Upper lobe of left lung (tissue), 6 donors: Measurements from ENCODE around the gene COX20. TPM values are rescaled to one million over a fixed set of nuclear protein-coding genes. Genes with fewer than 3 reads are reported as not detected.

ENCODE experiments used
- ATAC-seq, 2 donors: fragments of 200-7000 bp; cut with Tn5 transposase; one replicate each; pipeline ENCODE4 v1.9.1; 2022; ENCODE audit warnings: mild to moderate bottlenecking in 2 of 2, moderate library complexity in 2 of 2; ENCODE audit not compliant: low FRiP score in 2 of 2
- DNase-seq, 2 donors: peaks; one replicate each; pipeline ENCODE4 v3.0.0-alpha.2; 2019 to 2020
- H3K27ac ChIP-seq, 4 donors: fragments of 200-600 bp; sonication (generic); one replicate each; pipeline ENCODE4 v1.5.1; 2016 to 2019
- H3K27me3 ChIP-seq, 4 donors: fragments of 200-600 bp; sonication (generic); one replicate each; pipeline ENCODE4 v1.5.1; 2017 to 2019
- H3K36me3 ChIP-seq, 4 donors: fragments of 200-600 bp; sonication (generic); one replicate each; pipeline ENCODE4 v1.5.1; 2016 to 2019
- H3K4me1 ChIP-seq, 4 donors: fragments of 200-600 bp; sonication (generic); one replicate each; pipeline ENCODE4 v1.5.1; 2018 to 2019
- H3K4me3 ChIP-seq, 4 donors: fragments of 200-600 bp; sonication (generic); one replicate each; pipeline ENCODE4 v1.5.1; 2017 to 2019; ENCODE audit warnings: mild to moderate bottlenecking in 2 of 4, moderate library complexity in 1 of 4
- H3K9me3 ChIP-seq, 4 donors: fragments of 200-600 bp; sonication (generic); one replicate each; pipeline ENCODE4 v1.5.1; 2018 to 2019
- CTCF ChIP-seq, 6 experiments: fragments of 450-650 bp in 4 of 6; fragments of 200-600 bp in 2 of 6; sonication (generic) in 2 of 6; IDR thresholded peaks; one replicate each; pipeline ENCODE4 v1.5.1; 2016 to 2019; ENCODE audit warnings: antibody characterized with exemption in 6 of 6
- EP300 ChIP-seq, 4 donors: sonication (generic); formaldehyde crosslinking; IDR thresholded peaks; one replicate each; pipeline ENCODE4 v1.5.1; 2017; ENCODE audit warnings: antibody characterized with exemption in 4 of 4, control low read depth in 2 of 4
- POLR2A ChIP-seq, 4 donors: fragments of 450-650 bp; IDR thresholded peaks; one replicate each; pipeline ENCODE4 v1.5.1; 2016 to 2017; ENCODE audit warnings: antibody characterized with exemption in 4 of 4, mild to moderate bottlenecking in 2 of 4
- POLR2AphosphoS5 ChIP-seq, 2 donors: sonication (generic); formaldehyde crosslinking; IDR thresholded peaks; one replicate each; pipeline ENCODE4 v1.5.1; 2017; ENCODE audit warnings: antibody characterized with exemption in 2 of 2
- WGBS, 2 donors: methylation state at CpG; one replicate each; pipeline ENCODE4 v1.1.5; 2017 to 2018; 5-methylcytosine and 5-hydroxymethylcytosine counted together
- total RNA-seq, 6 donors: library from RNA; depleted of rRNA in 4 of 6; stranded (reverse); fragments of >200 nt in 4 of 6; gene quantifications; one replicate each; pipeline versions ENCODE4 v1.1.0 to v1.2.1, GENCODE V29; 2016 to 2021
- donor health status: DM: no; HTN: no; CAD: no; lungs with moderate emphysema.
- donor health status: DM: no; HTN: yes; CAD: no; lungs with severe emphysema.

The COX20 gene
- total RNA-seq, 6 donors from 2014 or later = 9.4 to 35.3 (median 25.6) TPM

DNA sequence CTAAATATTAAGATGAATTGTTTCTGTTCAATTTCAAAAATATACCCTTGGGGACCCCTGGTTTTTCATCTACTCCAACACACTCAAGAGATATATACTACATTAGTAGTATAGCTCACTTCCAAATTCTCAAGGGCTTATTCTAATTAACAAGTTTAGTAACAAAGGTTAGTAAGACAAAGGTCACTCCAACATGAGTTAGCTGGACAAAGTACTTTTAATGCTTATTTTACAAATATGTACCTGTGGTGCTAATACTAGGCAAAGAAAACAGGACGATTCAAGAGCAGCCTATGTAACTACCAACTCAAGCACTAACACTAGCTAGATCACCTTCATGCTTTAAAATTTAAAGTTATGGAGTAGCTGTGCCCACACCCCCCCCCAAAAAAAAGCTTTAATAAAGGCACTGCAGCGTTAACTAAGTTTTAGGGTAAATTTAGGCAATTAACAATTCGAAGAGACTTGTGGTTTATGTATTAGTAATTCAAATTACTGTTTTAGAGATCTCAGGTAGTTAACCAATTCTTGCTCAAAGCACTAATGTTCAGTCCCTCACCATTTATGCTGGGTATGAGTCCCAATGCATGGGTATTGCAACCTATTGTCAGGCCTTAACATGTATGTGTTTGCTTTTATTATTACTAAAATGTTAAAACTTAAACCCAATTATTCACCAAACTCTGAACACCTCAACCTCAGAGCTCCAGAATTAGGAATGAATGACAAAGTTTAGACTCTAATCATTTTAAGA is 14.8 kb downstream of the COX20 start:
- H3K27ac ChIP-seq = no peak overlapping the region
- DNase-seq = no peak

DNA sequence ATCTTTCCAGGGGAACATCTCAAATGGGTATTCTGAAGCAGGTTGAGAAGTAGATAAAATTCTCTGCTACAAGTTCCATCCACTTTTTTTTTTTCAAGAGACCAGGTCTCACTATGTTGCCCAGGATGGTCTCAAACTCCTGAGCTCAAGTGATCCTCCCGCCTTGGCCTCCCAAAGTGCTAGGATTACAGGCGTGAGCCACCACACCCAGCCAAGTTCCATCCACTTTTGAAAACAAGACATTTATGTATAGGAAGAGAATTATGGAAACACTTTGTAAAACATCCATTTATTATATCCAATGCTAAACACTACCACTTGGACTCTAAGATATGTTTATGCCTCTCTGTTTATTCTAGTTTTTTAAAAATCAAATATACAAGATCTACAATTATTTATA is 15.4 kb downstream of the COX20 start:
- no peak for TF ChIP-seq EP300 (IDR thresholded peaks at IDR 0.05)
- TF ChIP-seq CTCF (IDR thresholded peaks at IDR 0.05) = no peak
- no peak for TF ChIP-seq POLR2AphosphoS5 (IDR thresholded peaks at IDR 0.05)
- no peak for TF ChIP-seq POLR2A (IDR thresholded peaks at IDR 0.05)
- no peak overlapping the region for H3K4me3 ChIP-seq
- H3K9me3 ChIP-seq = no peaks in the 10 kb centered on the region
- H3K27ac ChIP-seq = no peak overlapping the region
- ATAC-seq = no peak
- H3K4me1 ChIP-seq = peaks cover 9 to 26% (median 13%) of the 10 kb centered on the region in 4 donors
- H3K27me3 ChIP-seq = no peaks in the 10 kb centered on the region
- no peak for DNase-seq
- H3K36me3 ChIP-seq = peaks cover 35 to 99% (median 49%) of the 10 kb centered on the region in 4 donors
- WGBS, 2 donors = 97 to 100% methylated on average over 2 of the region's 2 CpGs

More for the DNA sequence above, 14.8 kb downstream of the COX20 start:
- no peak overlapping the region for H3K4me3 ChIP-seq
- H3K4me1 ChIP-seq = peaks cover 9 to 19% (median 11%) of the 10 kb centered on the region in 4 donors
- no peaks in the 10 kb centered on the region for H3K27me3 ChIP-seq
- no peaks in the 10 kb centered on the region for H3K9me3 ChIP-seq
- no peak for ATAC-seq
- WGBS, 2 donors = 78 to 84% methylated on average over 3 of the region's 3 CpGs
- TF ChIP-seq EP300 (IDR thresholded peaks at IDR 0.05) (no peak), CTCF (IDR thresholded peaks at IDR 0.05) (no peak), POLR2A (IDR thresholded peaks at IDR 0.05) (no peak), POLR2AphosphoS5 (IDR thresholded peaks at IDR 0.05) (no peak)
- peaks cover 35 to 99% (median 49%) of the 10 kb centered on the region in 4 donors for H3K36me3 ChIP-seq

GRCh38 chr1:244851546-244852231 is 16.2 kb downstream of the COX20 start:
- Histone ChIP-seq H3K27me3 (no peaks in the 10 kb centered on the region), H3K9me3 (no peaks in the 10 kb centered on the region), H3K36me3 (peaks cover 39 to 99% (median 50%) of the 10 kb centered on the region in 4 donors), H3K27ac (peak overlapping the region in 1 of 4 donors; percentile 42), H3K4me3 (no peak overlapping the region), H3K4me1 (peaks cover 9 to 34% (median 13%) of the 10 kb centered on the region in 4 donors)
- DNase-seq (no peak), ATAC-seq (no peak)
- 92 to 93% methylated on average over 4 of the region's 4 CpGs for WGBS, 2 donors
- TF ChIP-seq EP300 (IDR thresholded peaks at IDR 0.05) (no peak), POLR2A (IDR thresholded peaks at IDR 0.05) (no peak), POLR2AphosphoS5 (IDR thresholded peaks at IDR 0.05) (no peak), CTCF (IDR thresholded peaks at IDR 0.05) (no peak)

- peaks cover 49 to 99% (median 59%) of the 10 kb centered on the region in 4 donors for H3K36me3 ChIP-seq
- 96% methylated on average over 1 of the region's 1 CpG for WGBS, 2 donors
Observed at GRCh38 chr1:244852694-244853093, 17.2 kb downstream of the COX20 start.

More at GRCh38 chr1:244852694-244853093, 17.2 kb downstream of the COX20 start:
- no peak for ATAC-seq
- no peak for DNase-seq
- no peak overlapping the region for H3K27ac ChIP-seq
- H3K27me3 ChIP-seq = no peaks in the 10 kb centered on the region
- H3K4me3 ChIP-seq = no peak overlapping the region
- TF ChIP-seq CTCF (IDR thresholded peaks at IDR 0.05) (no peak), EP300 (IDR thresholded peaks at IDR 0.05) (no peak), POLR2AphosphoS5 (IDR thresholded peaks at IDR 0.05) (no peak), POLR2A (IDR thresholded peaks at IDR 0.05) (no peak)
- peaks cover 12 to 44% (median 16%) of the 10 kb centered on the region in 4 donors for H3K4me1 ChIP-seq
- no peaks in the 10 kb centered on the region for H3K9me3 ChIP-seq
